GM18867 (cell line): ENCODE data around the gene MUC2.

Experiments
- ATAC-seq: cut with Tn5 transposase; IDR thresholded peaks from one replicate; pipeline ENCODE4 v1.9.1; 2021; ENCODE audit warnings: mild to moderate bottlenecking, moderate library complexity; ENCODE audit not compliant: unreplicated experiment

MUC2 gene

DNA sequence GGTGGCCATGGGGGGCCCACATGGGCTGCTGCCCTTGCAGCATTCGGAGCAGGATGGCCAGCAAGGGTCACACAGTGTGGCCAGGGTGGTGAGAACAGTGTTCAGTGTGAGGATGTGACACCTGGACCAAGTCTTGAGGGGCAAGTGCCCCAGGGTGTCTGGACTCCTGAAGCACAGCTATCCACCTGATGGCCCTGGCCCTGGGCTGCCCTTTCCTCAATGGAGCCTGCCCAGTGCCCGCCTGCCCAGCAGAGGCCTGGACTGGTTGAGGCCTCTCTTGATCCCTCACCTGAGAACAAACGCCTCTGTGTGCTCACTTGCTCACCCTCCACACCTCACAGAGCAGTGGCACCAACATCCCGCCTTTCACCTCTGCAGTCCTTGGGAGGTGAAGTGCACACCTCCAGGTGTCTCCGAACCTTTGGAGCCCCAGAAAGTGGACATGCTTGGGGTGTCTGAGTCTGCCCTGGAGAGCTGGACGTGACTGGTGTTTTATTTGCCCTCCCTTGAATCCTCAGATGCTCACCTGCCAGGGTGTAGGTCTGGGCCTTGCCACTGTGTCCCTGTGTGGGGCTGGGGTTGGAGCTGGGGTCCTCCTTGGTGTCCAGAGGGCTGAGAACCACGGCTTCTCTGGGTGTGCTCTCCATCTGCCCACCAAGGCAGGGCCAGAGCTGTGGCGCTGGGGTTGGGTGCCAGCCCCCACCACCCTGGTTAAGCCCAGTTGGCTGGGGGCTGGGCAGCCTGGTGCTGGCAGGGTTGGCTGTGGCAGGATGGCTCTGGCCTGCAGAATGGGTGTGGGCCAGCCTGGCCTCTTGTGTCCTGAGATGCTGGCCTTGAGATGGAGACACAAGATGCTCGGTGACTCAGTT is 3.8 kb upstream of the MUC2 start:
- ATAC-seq: no peak

DNA sequence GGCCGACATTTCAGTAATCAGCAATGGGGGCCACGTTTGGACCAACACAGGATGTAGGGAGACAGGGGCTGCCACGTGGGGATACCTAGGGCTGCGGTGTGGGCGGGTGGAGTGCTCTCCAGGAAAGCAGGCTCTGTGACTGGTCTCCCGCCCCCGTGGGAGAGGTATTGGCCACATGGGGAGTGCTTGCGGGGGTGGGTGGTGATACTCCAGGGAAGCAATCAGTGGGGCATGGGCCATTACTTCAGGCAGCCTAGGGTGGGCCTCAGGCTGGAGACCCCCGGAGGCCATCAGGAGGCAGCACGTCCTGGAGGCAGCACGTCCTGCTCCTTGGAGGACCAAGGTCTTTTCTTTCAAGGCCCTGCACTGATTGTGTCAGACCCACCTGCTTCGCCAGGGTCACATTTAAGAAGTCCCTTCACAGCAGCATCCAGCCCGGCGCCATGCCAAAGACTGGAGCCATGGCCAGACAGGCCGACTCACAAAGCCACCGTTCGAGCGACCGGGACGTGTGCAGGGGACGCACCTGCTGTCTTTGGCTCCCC is 3.0 kb upstream of the MUC2 start:
- no peak for ATAC-seq

GRCh38 chr11:1072116-1072820 is 2.4 kb upstream of the MUC2 start:
- ATAC-seq: no peak

- no peak for ATAC-seq
Measured at GRCh38 chr11:1072821-1073231, 1.8 kb upstream of the MUC2 start.

DNA sequence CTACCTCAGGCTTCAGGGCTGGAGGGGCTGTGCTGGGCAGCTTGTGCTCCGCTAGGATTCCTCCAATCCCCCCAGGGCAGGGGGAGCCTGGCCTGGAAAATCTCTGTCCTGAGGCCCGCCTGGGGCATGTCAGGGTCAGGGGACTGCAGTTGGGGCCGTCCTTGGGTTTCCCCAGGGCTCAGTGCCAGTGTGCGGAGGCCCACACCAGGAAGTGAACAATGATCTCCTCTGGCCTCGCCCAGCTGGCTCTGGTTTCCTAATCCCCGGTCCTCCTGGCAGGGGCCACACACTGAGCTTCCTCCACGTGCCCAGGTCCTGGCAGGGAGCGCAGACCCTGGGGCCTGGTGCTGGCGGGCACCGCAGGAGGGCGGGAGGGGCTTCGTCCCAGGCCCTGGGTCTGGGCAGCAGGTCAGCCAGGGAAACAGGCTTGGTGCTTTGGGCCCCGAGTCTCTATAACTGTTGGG is 1.4 kb upstream of the MUC2 start:
- ATAC-seq: no peak

- no peak for ATAC-seq
Measured at GRCh38 chr11:1073851-1074243, 827 bp upstream of the MUC2 start.

DNA sequence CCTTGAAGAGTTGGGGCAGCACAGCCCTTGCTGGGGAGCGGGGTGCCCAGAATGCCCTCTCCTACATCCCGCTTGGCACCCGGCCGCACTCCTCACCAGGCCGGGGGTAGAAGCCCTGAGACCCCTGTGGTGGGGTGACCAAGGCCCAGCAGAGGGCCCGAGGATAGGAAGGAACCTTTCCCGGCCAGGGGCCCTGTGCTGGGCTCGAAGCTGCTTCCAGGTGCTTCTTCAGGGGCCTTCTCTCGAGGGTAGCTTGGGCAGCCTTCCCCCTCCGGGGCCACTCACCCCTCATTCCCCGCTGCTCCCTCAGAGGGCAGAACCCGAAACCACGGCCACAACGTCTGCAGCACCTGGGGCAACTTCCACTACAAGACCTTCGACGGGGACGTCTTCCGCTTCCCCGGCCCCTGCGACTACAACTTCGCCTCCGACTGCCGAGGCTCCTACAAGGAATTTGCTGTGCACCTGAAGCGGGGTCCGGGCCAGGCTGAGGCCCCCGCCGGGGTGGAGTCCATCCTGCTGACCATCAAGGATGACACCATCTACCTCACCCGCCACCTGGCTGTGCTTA is 752 bp downstream of the MUC2 start:
- ATAC-seq: no peak

DNA sequence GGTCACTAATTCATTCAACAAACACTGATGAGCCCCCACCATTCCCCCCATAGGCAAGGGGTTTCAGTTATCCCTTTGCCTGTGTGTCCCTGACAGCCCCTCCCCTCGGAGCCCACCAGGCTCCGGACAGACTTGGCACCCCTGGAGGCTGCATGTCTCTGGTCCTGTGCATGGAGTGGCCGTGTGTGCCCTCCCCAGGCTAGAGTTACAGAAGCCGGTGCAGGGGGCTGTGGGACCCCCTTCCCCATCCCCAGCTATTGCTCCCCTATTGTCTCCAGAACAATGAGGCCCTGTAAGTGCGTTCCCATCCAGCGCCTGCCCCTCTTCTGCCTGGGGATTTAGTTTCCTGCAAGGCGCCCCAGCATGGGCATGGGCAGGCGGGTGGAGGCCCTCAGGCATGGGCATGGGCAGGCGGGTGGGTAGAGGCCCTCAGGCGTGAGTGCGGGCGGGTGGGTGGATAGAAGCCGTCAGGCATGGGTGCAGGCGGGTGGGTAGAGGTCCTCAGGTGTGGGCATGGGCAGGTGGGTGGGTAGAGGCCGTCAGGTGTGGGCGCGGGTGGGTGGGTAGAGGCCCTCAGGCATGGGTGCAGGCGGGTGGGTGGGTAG is 1.5 kb downstream of the MUC2 start:
- no peak for ATAC-seq

- ATAC-seq: no peak
Measured at GRCh38 chr11:1077033-1077416, 2.4 kb downstream of the MUC2 start.

DNA sequence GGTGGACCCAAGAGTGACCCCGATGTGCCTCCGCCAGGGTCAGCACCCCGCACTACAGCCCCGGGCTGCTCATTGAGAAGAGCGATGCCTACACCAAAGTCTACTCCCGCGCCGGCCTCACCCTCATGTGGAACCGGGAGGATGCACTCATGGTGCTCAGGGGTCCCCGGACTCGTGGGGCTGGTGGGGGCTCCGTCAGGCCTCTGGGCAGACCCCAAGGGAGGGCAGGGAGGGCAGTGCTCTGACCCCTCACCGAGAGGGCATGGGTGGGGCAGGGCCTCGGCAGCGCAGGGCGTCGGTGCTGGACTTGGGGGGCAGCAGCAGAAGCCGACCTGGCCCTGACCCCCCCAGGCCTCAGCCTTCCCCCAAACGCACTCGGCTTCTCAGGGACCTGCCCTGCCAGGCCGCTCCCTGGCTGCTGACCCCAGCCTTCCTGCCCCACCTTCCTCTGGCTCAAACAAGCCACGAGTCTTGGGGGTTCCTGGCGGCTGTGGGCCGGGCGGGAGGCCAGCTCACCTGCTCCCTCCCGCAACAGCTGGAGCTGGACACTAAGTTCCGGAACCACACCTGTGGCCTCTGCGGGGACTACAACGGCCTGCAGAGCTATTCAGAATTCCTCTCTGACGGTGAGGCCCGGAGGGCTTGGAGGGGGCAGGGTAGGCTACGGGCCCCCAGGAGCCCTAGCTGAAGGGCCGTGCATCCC is 2.9 kb downstream of the MUC2 start:
- no peak for ATAC-seq

DNA sequence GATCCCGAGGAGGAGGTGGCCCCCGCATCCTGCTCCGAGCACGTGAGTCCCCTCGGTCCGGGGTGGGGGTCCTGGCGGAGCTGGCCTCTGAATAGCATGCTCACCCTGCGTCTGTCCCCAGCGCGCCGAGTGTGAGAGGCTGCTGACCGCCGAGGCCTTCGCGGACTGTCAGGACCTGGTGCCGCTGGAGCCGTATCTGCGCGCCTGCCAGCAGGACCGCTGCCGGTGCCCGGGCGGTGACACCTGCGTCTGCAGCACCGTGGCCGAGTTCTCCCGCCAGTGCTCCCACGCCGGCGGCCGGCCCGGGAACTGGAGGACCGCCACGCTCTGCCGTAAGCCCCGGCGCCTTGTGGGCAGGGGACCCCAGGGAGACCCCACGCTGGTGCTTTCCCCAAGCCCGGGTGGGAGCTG is 3.5 kb downstream of the MUC2 start:
- no peak for ATAC-seq

GRCh38 chr11:1081601-1082311 is 7.1 kb downstream of the MUC2 start:
- ATAC-seq: no peak

- no peak for ATAC-seq
Measured at GRCh38 chr11:1082346-1082727, 7.7 kb downstream of the MUC2 start.

DNA sequence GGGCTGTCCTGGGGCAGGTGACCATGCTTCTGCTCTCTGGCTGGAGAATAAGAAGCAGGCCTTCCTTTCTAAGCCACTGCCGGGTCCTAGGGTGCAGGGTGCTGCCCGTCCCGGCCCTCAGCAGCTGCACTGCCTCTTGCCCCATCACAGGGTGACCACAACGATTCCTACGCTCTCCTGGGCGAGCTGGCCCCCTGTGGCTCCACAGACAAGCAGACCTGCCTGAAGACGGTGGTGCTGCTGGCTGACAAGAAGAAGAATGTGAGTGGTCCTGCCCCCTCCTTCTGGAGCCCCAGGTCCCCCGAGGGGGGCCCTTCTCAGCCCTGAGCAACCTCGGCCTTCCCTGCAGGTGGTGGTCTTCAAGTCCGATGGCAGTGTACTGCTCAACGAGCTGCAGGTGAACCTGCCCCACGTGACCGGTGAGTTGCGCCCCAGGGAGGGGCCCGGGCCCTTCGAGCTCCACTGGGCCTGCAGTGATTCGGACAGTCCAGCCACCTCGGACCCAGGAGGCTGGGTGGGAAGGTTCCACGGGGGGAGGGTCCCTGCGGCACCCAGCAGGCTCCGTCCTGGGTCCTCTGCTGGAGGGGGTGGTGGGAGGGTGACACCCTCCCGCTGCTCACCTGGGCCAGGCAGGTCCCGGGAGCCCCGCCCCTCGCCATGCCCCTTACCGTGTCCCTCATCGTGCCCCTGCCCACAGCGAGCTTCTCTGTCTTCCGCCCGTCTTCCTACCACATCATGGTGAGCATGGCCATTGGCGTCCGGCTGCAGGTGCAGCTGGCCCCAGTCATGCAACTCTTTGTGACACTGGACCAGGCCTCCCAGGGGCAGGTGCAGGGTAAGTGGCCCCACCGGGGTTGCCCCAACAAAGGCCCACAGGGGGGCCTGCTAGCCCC is 8.3 kb downstream of the MUC2 start:
- no peak for ATAC-seq

- no peak for ATAC-seq
Measured at GRCh38 chr11:1083621-1084551, 9.2 kb downstream of the MUC2 start.

- ATAC-seq: no peak
Measured at GRCh38 chr11:1084561-1085439, 10.1 kb downstream of the MUC2 start.
